SKM-1 treated with dmso at 0.1 percent for 144 hours (cell line): Measurements from ENCODE around the gene EHD2.
A peak's percentile ranks its signal among the peaks of the same experiment; 100 is the strongest.
"Not testable (repeated sequence)": the region's sequence is repeated elsewhere in the genome, so short reads cannot be mapped to it uniquely, and the experiment has no call there.

Experiments used
- DNase-seq: peaks from one replicate; lab custom pipeline; 2025; ENCODE audit not compliant: unreplicated experiment; lab: John Stamatoyannopoulos, UW

EHD2 gene

DNA sequence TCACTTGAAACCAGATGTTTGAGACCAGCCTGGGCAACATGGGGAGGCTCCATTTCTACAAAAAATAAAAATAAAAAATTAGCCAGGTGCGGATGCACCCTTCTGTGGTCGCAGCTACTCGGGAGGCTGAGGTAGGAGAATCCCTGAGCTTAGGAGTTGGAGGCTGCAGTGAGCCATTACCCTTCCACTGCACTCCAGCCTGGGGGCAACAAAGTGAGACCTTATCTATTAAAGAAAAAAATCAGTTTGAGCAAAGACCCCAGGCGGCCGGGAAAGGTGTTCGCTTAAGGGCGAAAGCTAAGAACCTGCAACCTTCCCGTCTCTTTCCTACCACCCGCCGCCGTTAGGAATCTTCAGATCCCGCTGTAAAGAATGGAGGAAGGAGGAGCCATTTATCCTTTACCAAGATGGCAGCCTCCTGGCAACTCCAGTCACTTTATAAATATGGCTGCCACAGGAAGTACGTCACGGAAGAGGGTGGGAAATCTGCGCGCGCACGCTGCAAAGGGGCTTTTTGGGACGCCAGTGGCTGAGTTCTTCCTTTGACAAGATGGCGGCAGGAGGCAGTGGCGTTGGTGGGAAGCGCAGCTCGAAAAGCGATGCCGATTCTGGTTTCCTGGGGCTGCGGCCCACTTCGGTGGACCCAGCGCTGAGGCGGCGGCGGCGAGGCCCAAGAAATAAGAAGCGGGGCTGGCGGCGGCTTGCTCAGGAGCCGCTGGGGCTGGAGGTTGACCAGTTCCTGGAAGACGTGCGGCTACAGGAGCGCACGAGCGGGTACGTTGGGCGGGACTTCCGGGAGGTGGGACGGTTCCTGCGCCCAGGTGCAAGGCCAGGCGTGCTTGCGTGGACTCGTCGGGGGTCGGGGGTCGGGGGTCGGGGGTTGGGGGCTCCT lies 32.0 kb downstream of the EHD2 start, which contains the start of gene NOP53:
NOP53 (plus strand) TSS at position 537 of the 892 bp plus-strand sequence; CDS start at position 551, 14 bp downstream.
- peak; percentile 60 for DNase-seq

DNA sequence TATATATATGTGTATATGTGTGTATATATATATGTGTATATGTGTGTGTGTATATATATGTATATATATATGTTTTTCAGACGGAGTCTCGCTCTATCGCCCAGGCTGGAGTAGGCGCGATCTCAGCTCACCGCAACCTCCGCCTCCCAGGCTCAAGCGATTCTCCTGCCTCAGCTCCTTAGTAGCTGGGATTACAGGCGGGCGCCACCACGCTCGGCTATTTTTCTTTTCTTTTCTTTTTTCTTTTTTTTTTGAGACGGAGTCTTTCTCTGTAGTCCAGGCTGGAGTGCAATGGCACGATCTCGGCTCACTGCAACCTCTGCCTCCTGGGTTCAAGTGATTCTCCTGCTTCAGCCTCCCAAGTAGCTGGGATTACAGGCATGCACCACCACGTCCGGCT lies 32.9 kb downstream of the EHD2 start:
- DNase-seq: not testable (repeated sequence)

DNA sequence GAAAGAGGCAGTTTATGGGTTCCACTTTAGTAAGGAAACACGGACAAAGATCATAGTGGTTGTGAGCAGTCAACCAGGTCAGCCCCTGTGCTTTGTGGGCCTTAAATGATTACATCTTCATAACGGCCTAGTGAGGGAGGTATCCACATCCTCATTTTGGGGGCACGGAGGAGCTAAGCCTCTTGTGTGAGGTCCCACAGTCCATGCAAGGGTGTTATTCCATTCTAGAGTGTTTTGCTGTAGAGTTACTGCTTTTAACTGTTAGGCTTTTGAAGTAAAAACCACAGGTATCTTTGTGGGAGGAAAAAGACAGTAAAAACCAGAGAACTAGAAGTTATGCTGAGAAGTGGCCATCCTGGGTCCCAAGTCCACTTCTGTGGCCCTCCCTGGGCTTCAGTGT lies 36.1 kb downstream of the EHD2 start:
- DNase-seq: no peak

DNA sequence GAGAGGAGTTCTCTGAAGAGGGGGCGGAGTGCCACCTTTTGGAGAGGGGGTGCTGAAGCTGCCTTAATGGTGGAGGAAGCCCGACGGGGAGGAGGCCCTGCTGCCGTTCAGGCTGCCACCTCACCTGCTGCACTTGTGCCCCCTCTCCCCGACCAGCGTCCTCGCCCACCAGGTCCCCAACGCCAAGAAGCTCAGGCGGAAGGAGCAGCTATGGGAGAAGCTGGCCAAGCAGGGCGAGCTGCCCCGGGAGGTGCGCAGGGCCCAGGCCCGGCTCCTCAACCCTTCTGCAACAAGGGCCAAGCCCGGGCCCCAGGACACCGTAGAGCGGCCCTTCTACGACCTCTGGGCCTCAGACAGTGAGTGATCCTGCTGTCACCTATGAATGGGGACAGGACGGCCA lies 37.5 kb downstream of the EHD2 start:
- no peak for DNase-seq

DNA sequence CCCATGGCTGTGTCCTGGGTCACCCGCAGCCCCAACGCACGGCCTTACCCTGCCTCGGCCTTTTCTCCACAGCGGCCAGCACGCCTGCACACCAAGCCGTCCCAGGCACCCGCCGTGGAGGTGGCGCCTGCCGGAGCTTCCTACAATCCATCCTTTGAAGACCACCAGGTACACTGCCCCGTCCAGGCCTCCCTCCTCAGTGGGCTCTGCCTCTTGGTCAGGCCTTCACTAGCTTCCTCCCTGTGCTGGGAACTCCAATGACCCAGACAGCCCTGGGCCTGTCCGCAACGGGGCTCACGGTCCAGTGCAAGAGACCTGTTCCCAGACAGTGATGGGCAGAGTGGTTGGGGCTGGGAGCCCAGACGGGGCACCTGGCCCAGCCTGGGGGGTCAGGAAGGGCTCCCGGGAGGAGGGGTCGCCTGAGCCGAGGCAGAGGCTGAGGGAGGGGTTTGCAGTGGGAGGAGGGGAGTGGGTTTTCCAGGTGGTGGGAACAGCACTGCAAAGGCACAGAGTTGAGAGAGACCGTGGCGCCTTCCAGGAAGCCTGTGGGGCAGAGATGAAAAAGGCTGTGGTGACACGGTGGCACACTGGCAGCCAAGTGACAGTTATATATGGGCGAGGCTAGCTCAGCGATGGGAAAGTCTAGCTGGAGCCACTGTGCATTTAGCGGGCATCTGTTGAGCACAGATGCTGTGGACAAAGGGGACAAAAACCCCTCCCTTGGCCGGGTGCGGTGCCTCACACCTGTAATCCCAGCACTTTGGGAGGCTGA lies 39.4 kb downstream of the EHD2 start:
- no peak for DNase-seq

DNA sequence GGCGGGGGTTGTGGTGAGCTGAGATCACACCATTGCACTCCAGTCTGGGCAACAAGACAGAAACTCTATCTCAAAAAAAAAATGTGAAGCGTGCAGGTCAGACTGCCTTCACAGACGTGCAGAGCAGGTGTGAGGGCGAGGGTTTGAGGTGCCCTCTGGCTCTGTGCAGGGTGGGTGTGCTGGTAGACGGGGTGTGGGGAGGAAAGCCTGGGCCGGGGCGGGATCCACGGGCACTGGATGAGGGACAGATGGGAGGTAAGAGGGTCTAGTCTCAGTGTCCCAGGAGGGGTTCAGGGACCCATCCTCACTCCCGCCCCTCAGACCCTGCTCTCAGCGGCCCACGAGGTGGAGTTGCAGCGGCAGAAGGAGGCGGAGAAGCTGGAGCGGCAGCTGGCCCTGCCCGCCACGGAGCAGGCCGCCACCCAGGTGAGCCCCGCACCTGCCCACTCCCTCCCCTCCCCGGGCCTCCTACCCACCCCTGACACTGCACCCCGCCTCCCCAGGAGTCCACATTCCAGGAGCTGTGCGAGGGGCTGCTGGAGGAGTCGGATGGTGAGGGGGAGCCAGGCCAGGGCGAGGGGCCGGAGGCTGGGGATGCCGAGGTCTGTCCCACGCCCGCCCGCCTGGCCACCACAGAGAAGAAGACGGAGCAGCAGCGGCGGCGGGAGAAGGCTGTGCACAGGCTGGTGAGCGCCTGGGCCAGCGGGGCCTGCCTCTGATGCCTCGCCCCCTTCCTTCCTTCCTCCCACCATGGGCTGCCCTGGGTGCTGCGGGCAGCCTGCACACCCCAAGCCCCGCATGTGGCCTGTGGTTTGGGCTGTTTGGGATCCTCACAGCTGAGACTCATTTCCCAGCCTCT lies 41.2 kb downstream of the EHD2 start:
- DNase-seq: no peak

DNA sequence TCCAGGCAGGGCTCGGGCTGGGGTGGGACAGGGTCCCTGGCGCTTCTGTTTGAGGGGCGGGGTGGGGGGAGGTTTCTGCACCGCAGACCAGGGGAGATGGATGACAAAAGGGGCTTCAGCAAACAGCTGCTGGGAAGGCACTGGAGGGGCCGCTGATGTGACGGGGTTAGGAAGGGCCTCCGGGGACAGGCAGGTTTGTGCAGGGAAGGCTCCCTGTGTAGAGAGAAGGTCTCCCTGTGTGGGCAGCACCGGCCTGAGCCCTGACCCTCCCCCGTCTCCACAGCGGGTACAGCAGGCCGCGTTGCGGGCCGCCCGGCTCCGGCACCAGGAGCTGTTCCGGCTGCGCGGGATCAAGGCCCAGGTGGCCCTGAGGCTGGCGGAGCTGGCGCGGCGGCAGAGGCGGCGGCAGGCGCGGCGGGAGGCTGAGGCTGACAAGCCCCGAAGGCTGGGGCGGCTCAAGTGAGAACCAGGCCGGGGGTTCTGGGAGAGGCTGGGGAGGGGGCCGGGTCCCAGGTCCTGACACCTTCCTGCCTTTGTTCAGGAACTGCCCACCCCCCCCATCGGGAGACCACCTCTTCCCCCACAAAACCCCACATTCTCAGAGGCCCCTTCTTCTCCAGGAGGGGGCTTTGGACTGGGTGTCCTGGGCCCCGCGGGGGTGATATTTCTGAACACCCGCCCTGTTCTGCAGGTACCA lies 42.0 kb downstream of the EHD2 start:
- DNase-seq: no peak

DNA sequence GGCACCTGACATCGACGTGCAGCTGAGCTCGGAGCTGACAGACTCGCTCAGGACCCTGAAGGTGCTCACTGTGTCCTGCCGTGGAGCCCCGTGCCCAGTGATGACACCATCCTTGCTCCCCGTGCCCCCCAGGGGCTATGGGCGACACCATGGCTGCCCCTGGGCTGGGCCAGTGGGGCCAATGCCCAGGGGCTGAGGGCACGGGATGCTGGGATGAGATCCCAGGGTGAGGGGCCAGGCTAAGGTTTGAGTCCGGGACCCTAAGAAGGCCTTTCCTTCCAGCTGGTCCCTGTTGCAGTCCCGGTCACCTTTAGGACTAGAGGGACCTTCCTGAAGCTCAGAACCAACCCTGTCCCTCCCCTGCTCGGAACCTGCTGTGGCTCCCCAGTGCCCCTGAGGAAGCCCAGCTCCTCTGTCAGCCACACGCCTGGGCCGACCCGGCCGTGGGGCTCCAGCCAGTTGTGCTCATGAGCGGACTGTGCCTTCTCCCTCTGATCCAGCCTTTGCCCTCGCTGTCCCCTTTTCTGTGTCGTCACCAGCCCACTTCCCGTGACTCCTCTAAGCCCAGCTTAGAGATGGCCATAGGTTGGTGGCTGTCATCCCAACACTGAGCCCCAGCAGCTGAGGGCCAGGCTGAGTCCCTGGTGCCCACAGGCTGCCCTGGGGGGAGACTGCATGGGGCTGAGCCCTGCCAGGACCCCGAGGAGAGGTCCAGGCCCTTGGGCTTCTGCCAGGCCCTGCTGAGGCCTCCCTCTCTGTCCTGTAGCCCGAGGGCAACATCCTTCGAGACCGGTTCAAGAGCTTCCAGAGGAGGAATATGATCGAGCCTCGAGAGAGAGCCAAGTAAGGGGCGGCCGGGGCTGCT lies 42.8 kb downstream of the EHD2 start:
- no peak for DNase-seq

DNA sequence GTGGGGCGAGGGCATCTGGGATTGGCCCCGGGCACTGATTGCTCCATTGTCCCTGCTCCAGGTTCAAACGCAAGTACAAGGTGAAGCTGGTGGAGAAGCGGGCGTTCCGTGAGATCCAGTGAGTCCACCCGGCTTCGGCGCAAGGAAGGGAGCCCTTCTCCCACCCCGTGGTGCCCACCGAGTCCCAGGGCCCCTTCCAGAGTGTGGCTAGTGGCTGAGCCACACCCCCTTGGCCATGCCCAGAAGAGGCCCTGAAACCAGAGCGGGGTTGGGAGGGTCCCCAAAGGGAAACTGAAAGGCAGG lies 43.4 kb downstream of the EHD2 start:
- DNase-seq: no peak

DNA sequence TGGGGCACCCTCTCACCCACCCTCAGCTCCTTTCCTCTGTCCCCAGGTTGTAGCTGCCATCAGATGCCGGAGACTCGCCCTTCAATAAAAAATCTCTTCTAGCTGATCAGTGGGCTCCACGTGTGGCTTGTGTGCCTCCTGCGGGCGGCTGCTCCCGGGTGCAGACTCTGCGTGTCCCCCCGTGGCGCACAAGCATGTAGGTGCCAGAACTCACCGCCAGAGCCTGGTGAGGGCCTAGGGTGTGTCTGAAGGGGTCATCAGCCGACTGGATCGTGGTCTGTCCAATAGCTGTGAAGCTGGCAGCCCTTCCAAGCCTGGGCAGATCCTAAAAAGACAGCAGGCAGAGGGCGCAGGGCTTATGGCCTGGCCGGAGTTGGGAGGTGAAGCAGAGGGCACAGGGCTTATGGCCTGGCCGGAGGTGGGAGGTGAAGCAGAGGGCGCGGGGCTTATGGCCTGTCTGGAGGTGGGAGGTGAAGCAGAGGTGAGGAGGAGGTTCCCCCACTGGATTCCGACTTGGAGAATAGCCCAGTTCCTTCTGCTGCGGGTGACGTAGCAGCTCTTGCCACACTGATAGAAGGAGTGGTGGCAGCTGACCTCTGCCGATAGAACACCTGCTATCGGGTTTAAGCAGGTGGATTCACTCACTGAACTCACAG lies 43.9 kb downstream of the EHD2 start:
- DNase-seq: no peak

DNA sequence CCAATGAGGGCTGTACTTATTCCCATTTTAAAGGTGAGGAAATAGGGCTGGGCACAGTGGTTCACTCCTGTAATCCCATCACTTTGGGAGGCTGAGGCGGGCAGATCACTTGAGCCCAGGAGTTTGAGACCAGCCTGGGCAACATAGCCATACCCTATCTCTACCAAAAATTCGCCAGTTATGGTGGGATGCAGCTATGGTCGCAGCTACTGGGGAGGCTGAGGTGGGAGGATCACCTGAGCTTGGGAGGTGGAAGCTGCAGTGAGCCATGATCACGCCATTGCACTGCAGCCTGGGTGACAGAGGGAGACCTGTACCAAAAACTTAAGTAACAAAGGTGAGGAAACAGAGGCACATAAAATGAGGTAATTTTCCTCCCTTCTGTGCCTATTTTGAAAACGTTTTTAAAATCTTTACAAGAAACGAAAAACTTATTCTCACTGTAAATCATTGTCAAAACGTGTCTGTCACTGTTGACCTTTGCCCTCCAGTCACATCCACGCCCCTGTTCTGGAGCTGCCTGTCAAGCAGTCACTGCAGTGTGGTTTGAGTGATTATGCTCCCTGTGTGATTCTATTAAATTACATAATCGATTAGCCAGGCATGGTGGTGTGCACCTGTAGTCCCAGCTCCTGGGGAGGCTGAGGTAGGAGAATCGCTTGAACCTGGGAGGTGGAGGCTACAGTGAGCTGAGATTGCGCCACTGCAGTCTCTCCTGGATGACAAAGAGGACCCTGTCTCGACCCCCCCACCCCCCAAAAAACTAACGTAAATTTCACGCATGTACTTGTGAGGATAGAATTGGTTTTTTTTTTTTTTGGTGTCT lies 44.6 kb downstream of the EHD2 start:
- DNase-seq: no peak

DNA sequence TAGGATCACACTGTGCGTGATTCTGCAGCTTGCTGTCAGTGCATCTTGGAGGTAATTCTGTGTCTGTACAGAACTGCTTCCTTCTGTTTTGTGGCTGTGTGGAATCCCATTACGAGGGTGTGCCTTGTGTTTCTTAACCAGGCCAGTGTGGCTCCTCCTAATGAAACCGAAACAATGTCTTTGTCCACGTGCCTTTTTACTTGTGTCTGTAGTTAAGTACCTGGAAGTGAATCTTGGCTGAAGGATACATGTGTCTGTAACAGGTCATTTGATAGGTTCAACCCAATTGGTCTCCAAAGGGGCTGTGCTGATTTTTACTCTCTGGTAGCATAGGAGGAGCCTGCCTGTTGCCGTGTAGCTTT lies 45.2 kb downstream of the EHD2 start:
- DNase-seq: no peak

DNA sequence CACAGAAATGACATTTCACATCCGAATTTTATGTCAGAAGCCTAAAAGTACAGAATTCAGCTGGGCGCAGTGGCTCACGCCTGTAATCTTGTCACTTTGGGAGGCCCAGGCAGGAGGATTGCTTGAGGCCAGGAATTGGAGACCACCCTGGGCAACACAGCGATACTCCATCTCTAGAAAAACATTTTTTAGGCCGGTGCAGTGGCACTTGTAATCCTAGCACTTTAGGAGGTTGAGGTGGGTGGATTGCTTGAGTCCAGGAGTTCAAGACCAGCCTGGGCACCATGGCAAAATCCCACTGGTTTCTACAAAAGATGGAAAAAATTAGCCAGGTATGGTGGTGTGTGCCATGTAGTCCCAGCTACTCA lies 47.4 kb downstream of the EHD2 start:
- DNase-seq: no peak

DNA sequence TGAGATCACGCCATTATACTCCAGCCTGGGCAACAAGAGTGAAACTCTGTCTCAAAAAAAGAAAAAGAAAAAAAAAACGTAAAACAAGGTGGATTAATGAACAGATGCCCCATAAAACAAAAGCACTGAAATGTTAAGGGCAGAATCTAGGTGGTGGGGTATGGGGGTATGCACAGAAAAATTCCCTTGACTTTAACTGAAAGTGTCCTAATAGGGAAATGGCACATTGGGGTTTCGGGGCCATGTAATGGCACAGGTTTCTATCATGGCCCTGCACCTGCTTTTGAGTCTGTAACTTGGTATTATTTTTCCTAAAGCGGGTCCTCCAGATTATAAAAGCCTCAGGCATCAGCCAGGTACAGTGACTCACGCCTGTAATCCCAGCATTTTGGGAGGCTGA lies 48.3 kb downstream of the EHD2 start:
- DNase-seq: no peak

DNA sequence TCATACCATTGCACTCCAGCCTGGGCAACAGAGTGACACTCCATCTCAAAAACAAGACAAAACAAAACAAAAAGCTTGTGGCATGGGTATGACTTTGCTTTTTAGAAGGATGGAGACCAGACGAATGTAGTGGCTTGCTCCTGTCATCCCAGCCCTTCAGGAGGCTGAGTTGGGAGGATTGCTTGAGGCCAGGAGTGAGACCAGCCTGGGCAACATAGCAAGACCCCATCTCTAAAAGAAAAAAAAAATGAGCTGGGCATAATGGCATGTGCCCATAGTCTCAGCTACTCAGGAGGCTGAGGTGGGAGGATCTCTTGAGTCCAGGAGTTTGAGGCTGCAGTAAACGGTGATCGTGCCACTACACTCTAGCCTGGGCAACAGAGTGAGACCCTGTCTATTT lies 48.9 kb downstream of the EHD2 start:
- no peak for DNase-seq

DNA sequence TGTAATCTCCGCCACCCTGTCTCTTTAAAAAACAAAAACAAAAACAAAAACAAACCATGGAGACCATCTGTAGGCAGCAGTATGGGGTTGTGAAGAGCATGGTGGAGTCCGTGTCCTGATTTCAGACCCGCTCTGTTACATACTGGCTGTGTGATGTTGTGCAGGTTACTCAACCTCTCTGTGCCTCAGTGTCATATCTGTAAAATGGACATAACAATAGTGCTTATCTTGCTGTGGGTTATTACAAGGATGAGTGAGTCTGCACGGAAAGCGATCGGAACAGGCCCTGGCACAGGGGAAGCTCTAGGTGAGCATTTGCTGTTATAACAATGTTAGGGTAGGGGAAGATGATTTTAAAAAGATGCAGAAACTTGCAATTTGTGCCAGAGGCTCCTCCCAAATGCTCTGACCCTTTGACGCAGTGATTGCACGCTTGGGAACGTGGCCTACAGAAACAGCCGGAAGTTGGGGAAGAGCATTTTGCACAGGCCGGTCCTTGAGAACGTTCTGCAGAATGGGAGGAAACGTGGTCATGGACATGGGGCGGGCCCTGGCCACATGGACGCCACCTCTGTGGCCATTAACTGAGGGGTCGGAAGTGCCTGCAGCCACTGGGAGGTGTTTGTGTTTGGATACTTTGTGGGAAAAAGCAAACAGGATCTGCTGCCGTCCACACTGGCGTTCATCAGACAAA lies 49.5 kb downstream of the EHD2 start:
- no peak for DNase-seq

DNA sequence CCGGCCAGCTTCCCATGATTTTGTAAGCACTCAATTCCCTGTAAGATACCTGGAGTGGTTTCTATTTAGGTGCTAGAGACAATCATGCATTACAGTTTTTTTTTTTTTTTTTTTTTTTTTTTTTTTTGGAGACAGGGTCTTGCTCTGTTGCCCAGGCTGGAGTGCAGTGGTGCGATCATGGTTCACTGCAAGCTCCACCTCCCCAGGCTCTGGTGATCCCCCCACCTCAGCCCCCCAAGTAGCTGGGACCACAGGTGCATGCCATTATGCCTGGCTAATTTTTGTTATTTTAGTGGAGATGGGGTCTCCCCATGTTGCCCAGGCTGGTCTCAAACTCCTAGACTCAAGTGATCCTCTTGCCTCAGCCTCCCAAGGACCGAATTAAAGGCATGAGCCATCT lies 51.5 kb downstream of the EHD2 start:
- not testable (repeated sequence) for DNase-seq
